Stimulated activated CD4-positive, alpha-beta T cell treated with anti-CD3 and anti-CD28 coated beads, TNF-alpha, amount 100 ng/mL, for 4 hours (primary cell): ENCODE measurements around the gene LAGE3.

Experiments
- DNase-seq, 3 experiments: peaks; one replicate each; pipeline ENCODE4 v3.0.0-alpha.2; 2020; ENCODE audit warnings: low read depth in 3 of 3

Gene LAGE3

GRCh38 chrX:154458116-154458953, 20.7 kb downstream of the LAGE3 start, which contains the start of gene PLXNA3:
PLXNA3 (plus strand) TSS chrX:154458281; CDS start chrX:154460184, 1,903 bp downstream.
- DNase-seq, result peak; percentile 26 to 47 (median 44)

GRCh38 chrX:154457491-154458115, 21.5 kb downstream of the LAGE3 start:
- DNase-seq, result peak in 2 of 3 experiments; percentile 19 to 23

- DNase-seq, result no peak
These were observed 26.3 kb downstream of the LAGE3 start for GRCh38 chrX:154452823-154453222.

GRCh38 chrX:154450312-154450711, 28.8 kb downstream of the LAGE3 start:
- no peak for DNase-seq

GRCh38 chrX:154449618-154450017, 29.5 kb downstream of the LAGE3 start:
- no peak for DNase-seq

GRCh38 chrX:154448484-154448883, 30.6 kb downstream of the LAGE3 start:
- no peak for DNase-seq

- no peak for DNase-seq
These were observed 32.7 kb downstream of the LAGE3 start for GRCh38 chrX:154446430-154446829.

GRCh38 chrX:154445776-154446175, 33.3 kb downstream of the LAGE3 start:
- DNase-seq, result no peak

- no peak for DNase-seq
These were observed 34.3 kb downstream of the LAGE3 start for GRCh38 chrX:154444755-154445246.

- peak; percentile 29 to 48 (median 37) for DNase-seq
These were observed 34.9 kb downstream of the LAGE3 start, which contains the start of gene FAM50A for GRCh38 chrX:154443992-154444754. FAM50A (plus strand) TSS chrX:154444141; CDS start chrX:154444236, 95 bp downstream.

GRCh38 chrX:154443479-154443910, 35.6 kb downstream of the LAGE3 start:
- DNase-seq, result no peak

- no peak for DNase-seq
These were observed 36.9 kb downstream of the LAGE3 start for GRCh38 chrX:154441984-154442707.

- DNase-seq, result no peak
These were observed 37.5 kb downstream of the LAGE3 start for GRCh38 chrX:154441564-154441963.

- no peak for DNase-seq
These were observed 38.3 kb downstream of the LAGE3 start for GRCh38 chrX:154440623-154441357.

GRCh38 chrX:154439841-154440240, 39.2 kb downstream of the LAGE3 start:
- DNase-seq, result no peak

GRCh38 chrX:154437971-154438893, 40.8 kb downstream of the LAGE3 start:
- no peak for DNase-seq

GRCh38 chrX:154436983-154437752, 41.9 kb downstream of the LAGE3 start, which contains the start of gene GDI1:
GDI1 (plus strand) TSS chrX:154437154; CDS start chrX:154437255, 101 bp downstream.
- peak in 1 of 3 experiments; percentile 24 for DNase-seq

GRCh38 chrX:154436374-154436982, 42.6 kb downstream of the LAGE3 start:
- DNase-seq, result peak in 2 of 3 experiments; percentile 15 to 30
